ENCODE measurements around the gene NPY5R. TPM values are rescaled to one million over a fixed set of nuclear protein-coding genes. Genes with fewer than 3 reads are reported as not detected.

NPY5R gene
- total RNA-seq, 1 experiment from 2014 or later = not detected

DNA sequence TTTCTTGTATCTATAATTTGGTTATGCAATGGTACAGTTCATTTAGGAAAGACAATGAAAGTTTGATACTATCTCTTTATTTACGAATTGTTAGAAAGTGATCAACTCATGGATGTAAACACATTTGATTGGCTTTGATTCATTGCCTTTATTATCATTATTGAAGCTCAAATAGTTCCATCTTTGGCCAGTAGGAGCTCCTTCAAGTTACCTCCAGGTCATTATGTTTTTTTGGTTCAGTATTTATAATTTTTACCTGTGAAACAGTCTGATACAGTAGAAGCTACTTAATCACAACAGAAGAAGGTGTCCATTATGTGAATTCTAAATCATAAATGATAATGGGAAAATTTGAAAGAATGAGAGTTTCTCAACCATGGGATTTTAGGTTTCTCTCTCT is 12.4 kb downstream of the NPY5R start:
- Histone ChIP-seq H3K4me3 (replicated peaks in 1 of 2; ENCODE audit: low read depth in 1 of 2, low read length in 2 of 2) (no peak overlapping the region), H2AFZ (ENCODE audit: low read depth, low read length, poor library complexity, severe bottlenecking) (no peak overlapping the region), H3K36me3 (ENCODE audit: control insufficient read depth in 1 of 2, insufficient read depth in 2 of 2, low read length in 2 of 2) (no peaks in the 10 kb centered on the region), H3K9me3 (ENCODE audit: control insufficient read depth in 1 of 2, insufficient read depth in 1 of 2, low read depth in 1 of 2, low read length in 2 of 2) (no peaks in the 10 kb centered on the region), H3K4me1 (ENCODE audit: control insufficient read depth in 1 of 2, insufficient read depth in 2 of 2, low read length in 2 of 2) (no peaks in the 10 kb centered on the region), H3K9me2 (ENCODE audit: insufficient read depth) (no peaks in the 10 kb centered on the region), H3K27me3 (ENCODE audit: insufficient read depth, low read length) (no peaks in the 10 kb centered on the region), H3K9ac (ENCODE audit: low read length) (no peak overlapping the region), H4K20me1 (ENCODE audit: insufficient read depth) (no peaks in the 10 kb centered on the region), H3K79me2 (ENCODE audit: insufficient read depth, low read length) (no peaks in the 10 kb centered on the region), H3K27ac (ENCODE audit: low read depth, low read length) (no peak overlapping the region), H3K4me2 (ENCODE audit: low read length) (no peak overlapping the region)
- DNase-seq (ENCODE audit: low read depth, low spot score) (no peak), ATAC-seq (no peak)
- ChIA-PET CTCF (interaction anchor here (0.9 to 1.1 kb wide), 3 partner anchors 16 to 20 kb away, joined by 3 to 4 read pairs (median 3); no protein-coding TSS in a partner anchor), RAD21 (ENCODE audit: low non-redundant PET in 1 of 2, low total read pairs in 2 of 2, uncharacterized antibody in 2 of 2, unreplicated experiment in 2 of 2) (no interaction called here), POLR2A (no interaction called here)
- TF ChIP-seq TCF7L2 (IDR thresholded peaks at IDR 0.05; ENCODE audit: borderline replicate concordance, extremely low read depth, insufficient read depth, insufficient read length) (no peak), CTCF (IDR thresholded peaks at IDR 0.05 in 2 of 3, conservative IDR thresholded peaks at IDR 0.05 in 1 of 3; ENCODE audit: borderline replicate concordance in 1 of 3, insufficient read depth in 1 of 3, low read depth in 2 of 3, low read length in 2 of 3) (peak in 2 of 3 experiments; percentile 19 to 37; a peak in 1 of 6 replicates)
- intact Hi-C loops (cut with micrococcal nuclease) = no loop called here
- no TSS peak for BruUV-seq (replicated peaks)

DNA sequence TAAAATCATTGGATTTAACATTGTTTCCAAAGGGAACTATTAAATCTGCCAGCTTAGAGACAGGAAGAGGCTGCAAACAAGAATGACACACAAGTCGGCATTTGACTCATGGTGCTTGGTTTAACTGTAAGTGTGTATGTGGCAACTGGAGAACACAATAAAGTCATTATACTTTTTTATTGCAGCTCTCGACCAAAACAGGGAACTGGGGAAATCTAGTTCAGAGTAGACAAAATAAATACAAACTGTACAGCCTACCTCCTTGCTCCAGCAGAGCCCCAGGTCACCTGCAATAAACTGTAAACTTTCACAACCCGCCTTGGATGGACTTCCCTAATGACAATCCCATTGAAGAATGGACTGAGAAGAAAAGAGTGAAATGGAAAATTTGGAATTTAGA is 24.0 kb downstream of the NPY5R start:
- DNase-seq (ENCODE audit: low read depth, low spot score) = no peak
- Histone ChIP-seq H3K4me3 (replicated peaks in 1 of 2; ENCODE audit: low read depth in 1 of 2, low read length in 2 of 2) (no peak overlapping the region), H3K36me3 (ENCODE audit: control insufficient read depth in 1 of 2, insufficient read depth in 2 of 2, low read length in 2 of 2) (no peaks in the 10 kb centered on the region), H3K9ac (ENCODE audit: low read length) (no peak overlapping the region), H3K27ac (ENCODE audit: low read depth, low read length) (no peak overlapping the region), H3K9me3 (ENCODE audit: control insufficient read depth in 1 of 2, insufficient read depth in 1 of 2, low read depth in 1 of 2, low read length in 2 of 2) (no peaks in the 10 kb centered on the region), H3K9me2 (ENCODE audit: insufficient read depth) (no peaks in the 10 kb centered on the region), H3K4me1 (ENCODE audit: control insufficient read depth in 1 of 2, insufficient read depth in 2 of 2, low read length in 2 of 2) (no peaks in the 10 kb centered on the region), H4K20me1 (ENCODE audit: insufficient read depth) (no peaks in the 10 kb centered on the region), H2AFZ (ENCODE audit: low read depth, low read length, poor library complexity, severe bottlenecking) (no peak overlapping the region), H3K79me2 (ENCODE audit: insufficient read depth, low read length) (no peaks in the 10 kb centered on the region), H3K4me2 (ENCODE audit: low read length) (no peak overlapping the region), H3K27me3 (ENCODE audit: insufficient read depth, low read length) (no peaks in the 10 kb centered on the region)
- intact Hi-C loops (cut with micrococcal nuclease) = no loop called here
- ChIA-PET CTCF (no interaction called here), RAD21 (ENCODE audit: low non-redundant PET in 1 of 2, low total read pairs in 2 of 2, uncharacterized antibody in 2 of 2, unreplicated experiment in 2 of 2) (no interaction called here), POLR2A (no interaction called here)
- ATAC-seq = no peak
- no TSS peak for BruUV-seq (replicated peaks)
- TF ChIP-seq CTCF (IDR thresholded peaks at IDR 0.05 in 2 of 3, conservative IDR thresholded peaks at IDR 0.05 in 1 of 3; ENCODE audit: borderline replicate concordance in 1 of 3, insufficient read depth in 1 of 3, low read depth in 2 of 3, low read length in 2 of 3) = no peak
- TF ChIP-seq, protein P1, sequence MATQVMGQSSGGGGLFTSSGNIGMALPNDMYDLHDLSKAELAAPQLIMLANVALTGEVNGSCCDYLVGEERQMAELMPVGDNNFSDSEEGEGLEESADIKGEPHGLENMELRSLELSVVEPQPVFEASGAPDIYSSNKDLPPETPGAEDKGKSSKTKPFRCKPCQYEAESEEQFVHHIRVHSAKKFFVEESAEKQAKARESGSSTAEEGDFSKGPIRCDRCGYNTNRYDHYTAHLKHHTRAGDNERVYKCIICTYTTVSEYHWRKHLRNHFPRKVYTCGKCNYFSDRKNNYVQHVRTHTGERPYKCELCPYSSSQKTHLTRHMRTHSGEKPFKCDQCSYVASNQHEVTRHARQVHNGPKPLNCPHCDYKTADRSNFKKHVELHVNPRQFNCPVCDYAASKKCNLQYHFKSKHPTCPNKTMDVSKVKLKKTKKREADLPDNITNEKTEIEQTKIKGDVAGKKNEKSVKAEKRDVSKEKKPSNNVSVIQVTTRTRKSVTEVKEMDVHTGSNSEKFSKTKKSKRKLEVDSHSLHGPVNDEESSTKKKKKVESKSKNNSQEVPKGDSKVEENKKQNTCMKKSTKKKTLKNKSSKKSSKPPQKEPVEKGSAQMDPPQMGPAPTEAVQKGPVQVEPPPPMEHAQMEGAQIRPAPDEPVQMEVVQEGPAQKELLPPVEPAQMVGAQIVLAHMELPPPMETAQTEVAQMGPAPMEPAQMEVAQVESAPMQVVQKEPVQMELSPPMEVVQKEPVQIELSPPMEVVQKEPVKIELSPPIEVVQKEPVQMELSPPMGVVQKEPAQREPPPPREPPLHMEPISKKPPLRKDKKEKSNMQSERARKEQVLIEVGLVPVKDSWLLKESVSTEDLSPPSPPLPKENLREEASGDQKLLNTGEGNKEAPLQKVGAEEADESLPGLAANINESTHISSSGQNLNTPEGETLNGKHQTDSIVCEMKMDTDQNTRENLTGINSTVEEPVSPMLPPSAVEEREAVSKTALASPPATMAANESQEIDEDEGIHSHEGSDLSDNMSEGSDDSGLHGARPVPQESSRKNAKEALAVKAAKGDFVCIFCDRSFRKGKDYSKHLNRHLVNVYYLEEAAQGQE (IDR thresholded peaks at IDR 0.05; ENCODE audit: low read depth) = no peak
- no peak for TF ChIP-seq ELF1 (IDR thresholded peaks at IDR 0.05; ENCODE audit: borderline replicate concordance, low read depth)
- TF ChIP-seq TCF7L2 (IDR thresholded peaks at IDR 0.05; ENCODE audit: borderline replicate concordance, extremely low read depth, insufficient read depth, insufficient read length) = no peak
- no peak for TF ChIP-seq EZH2phosphoT487 (IDR thresholded peaks at IDR 0.05; ENCODE audit: borderline replicate concordance)
- no peak for TF ChIP-seq MAX (IDR thresholded peaks at IDR 0.05)
- no peak for TF ChIP-seq ATF3 (IDR thresholded peaks at IDR 0.05)
- no peak for TF ChIP-seq SRF (IDR thresholded peaks at IDR 0.05; ENCODE audit: low read depth)
- no peak for TF ChIP-seq SP1 (IDR thresholded peaks at IDR 0.05; ENCODE audit: low read depth)
- no peak for TF ChIP-seq JUND (IDR thresholded peaks at IDR 0.05)
- no peak for TF ChIP-seq CBX3 (IDR thresholded peaks at IDR 0.05; ENCODE audit: low read depth)

Data from HCT116 (cell line).